ENCODE data around the gene TANK.
A peak's percentile ranks its signal among the peaks of the same experiment; 100 is the strongest.

TANK gene

DNA sequence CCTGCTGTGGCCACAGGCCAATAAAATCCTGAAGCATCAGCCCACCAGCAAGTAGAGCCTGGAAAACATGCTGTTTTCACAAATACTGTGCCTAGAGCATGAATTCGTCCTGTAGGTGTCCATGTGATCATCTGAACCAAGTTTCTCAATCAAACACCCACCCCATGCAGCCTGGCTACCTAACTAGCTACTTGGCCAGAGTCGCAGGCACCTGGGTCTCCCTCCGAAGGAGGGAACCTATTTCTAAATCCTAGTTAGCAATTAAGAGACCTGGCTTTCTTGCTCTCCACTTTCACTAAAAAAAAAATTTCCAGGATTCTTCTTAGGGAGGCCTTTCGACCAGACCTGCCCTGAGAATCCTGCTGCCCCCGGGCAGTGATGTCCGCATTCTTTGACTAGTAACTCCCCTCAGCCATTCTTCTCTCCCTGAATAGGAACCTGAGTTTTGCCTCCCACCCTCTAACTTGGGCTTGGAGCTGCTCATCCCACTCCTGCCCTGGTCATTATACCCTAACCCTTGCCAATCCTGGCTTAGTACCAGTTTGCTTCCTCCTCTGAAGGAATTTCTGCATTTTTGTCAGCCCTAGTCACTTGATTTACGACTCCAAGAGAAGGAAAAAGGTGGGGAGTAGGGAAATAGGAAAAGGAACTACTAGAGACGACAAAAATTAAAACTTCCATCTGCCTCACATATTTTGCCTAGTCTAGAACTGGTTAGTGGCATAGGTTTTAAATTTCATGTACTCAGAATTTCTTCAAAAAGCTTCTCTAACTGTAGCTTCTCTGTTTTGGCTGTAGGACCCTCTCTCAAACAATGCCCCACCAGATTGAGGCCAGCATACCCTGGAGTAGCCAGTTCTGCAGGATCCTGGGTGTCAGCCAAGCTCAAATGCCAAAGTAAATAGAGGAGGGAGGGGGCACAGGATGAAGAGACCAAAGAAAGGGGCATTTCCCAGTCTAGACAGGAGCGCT lies 25.4 kb upstream of the TANK start:
- peak; percentile 21 for DNase-seq

DNA sequence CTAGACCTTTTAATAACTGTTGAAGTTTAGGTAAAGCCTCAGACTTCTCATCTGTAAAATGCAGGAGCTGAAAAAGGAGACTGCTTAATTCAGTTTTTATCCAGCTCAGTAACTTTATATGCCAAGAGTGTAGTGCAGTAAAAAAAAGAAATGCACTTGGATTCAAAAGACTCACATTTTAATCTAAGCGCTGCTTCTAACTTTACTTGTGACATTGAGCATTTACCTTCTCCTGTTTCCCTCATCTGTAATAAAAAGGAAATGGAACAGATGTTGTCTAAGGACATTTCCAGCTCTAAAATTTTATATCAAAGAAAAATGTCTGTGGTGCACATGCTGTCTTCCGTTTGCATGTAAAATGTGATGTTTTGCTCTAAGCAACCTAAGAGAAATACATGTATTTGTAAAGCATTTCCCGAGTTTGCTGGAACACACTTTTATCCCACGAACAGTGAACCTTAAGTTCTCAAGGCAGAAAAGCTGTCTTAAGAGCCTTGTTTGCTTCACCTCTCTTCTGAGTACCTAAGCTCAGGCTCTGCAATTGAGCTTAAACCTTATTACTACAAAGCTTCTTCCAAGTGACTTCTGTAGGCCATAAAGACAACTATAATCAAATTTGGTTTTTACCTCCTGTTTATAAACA lies 24.2 kb upstream of the TANK start:
- no peak for DNase-seq

DNA sequence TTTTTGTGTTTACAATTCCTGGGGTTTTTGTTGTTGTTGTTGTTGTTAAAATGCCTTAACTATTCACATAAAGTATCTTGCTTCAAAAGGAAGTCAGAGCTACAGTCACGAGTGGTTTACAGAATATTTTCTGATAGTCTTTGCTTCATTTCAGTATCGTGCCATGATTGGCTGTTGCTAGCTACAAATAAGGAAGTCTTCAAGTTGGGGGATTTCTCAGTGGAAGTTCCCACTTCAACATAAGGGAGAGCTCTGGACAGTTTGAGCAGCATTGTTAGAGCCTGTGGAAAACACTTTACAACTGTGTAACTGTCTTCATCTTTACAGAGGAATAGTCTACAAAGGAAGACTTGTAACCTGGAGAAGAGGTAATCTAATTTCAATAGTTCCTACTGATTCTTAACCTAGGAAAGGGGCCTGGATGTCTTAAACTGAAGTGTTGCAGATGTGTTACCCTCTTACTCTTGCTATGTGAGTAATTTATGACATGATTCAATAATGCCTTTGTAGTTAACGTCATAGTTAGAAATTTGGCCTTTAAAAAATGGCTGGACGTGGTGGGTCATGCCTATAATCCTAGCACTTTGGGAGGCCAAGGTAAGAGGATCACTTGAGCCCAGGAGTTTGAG lies 23.4 kb upstream of the TANK start:
- no peak for DNase-seq

DNA sequence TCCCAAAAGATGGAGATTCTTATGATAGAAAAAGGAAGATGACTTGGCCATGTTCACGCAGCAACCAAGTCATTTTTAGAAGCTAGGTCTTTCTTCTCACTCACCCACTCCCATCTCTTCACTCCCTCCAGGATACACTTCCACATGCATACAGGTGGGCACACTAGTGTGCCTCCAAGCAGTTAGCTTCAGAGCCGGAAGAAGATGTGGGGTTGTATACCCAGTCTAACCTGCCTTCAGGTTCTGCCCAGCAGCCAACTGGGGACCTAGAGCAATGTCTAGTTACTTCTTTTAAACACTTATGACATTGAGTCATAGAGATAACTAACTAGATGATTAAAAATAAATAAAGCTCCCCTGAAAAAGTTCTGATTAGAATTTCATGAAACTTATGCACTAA lies 21.8 kb upstream of the TANK start:
- no peak for DNase-seq

DNA sequence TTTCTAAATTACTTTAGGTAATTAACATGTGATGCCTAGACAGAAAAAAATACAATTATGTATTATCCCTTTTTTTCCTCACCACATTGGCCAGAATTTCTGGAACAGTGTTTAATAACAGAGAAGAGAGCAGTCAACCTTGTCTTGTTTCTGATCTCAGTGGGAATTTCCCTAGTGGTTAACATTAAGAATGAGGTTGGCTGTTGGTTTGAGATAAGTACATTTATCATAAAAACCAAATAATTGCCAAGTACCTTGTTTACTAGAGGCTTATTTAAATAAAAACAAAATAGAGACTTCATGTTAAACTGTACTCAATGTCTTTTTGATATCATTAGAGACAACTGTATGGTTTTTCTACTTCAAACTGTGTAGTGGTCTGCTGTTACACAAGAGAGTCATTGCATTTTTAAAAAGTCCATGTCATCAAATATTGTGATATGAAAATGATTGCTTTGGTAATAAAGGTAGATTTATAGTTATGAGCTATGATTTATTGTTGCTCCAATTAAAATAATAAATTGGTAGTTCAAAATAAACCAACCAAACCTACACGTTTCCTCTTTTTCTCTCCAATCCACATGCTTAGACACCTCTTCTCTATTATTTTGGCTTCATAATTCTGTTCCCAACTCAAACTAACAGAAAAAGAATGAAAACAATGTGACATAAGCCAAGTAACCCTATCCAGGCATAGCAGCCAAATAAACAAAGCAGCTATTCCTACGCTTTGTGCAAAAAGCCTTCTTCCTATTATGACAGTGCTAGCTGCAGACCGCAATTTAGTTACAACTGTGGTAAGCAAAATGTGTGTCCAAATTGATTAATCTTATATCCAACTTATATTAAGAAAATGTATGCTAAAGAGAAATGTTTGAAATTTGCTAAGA lies 20.9 kb upstream of the TANK start:
- DNase-seq = no peak

DNA sequence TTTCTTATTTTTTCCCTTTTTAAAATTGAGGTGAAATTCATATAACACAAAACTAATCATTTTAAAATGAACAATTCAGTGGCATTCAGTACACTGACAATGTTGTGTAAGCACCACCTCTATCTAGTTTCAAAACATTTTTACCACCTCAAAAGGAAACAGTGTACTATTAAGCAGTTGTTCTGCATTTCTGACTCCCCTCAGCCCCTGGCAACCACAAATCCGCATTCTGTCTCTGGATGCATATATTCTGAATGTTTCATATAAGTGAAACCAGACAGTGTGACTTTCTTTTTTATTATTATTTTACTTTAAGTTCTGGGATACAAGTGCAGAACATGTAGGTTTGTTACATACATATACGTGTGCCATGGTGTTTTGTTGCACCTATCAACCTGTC lies 19.2 kb upstream of the TANK start:
- DNase-seq = no peak

DNA sequence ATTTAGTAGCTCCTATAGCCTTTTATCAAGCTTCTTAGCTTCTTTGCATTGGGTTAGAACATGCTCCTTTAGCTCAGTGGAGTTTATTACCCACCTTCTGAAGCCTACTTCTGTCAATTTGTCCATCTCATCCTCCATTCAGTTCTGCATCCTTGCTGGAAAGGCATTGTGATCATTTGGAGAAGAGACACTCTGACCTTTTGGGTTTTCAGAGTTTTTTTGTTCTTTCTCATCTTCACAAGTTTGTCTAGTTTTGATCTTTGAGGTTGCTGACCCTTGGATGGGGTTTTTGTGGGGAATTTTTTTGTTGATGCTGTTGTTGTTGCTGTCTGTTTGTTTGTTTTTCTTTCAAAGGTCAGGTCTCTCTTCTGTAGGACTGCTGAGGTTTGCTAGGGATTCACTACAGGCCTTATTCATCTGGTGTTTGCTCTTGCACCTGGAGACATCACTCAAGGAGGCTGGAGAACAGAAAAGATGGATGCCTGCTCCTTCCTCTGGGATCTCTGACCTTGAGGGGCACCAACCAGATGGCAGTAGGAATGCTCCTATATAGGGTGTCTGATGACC lies 13.9 kb upstream of the TANK start:
- no peak for DNase-seq

DNA sequence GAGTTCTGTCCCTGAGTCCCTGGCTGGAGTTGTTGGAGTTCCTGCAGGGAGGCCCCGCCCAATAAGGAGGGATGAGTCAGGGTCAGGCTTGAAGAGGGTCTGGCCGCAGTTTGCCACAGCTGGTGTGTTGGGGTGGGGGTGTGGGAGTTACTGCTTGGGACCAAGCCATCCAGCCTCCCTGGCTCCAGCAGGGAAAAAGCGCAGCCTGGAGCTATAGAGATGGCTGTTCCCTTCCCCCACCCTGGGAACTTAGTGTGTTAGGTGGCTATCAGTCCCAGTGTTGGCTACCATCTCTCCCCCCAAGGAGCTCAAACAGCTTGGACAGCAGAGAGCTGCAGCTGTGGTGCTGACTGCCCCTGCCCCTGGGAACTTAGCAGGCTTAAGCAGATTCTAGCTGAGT lies 13.2 kb upstream of the TANK start:
- DNase-seq = no peak

DNA sequence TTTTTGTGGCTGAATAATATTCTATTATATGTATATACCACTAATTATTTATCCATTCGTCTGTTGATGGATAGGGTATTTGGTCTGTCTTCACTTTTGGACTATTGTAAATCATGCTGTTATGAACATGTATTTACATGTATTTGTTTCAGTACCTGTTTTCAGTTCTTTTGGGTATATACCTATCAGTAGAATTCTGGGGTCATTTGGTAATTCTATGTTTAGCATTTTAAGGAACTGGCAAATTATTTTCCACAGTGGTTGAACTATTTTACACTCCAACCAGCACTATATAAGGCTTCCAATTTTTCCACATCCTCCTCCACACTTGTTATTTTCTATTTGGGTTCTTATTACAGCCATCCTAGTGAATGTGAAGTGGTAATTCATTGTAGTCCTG lies 12.4 kb upstream of the TANK start:
- DNase-seq = no peak

DNA sequence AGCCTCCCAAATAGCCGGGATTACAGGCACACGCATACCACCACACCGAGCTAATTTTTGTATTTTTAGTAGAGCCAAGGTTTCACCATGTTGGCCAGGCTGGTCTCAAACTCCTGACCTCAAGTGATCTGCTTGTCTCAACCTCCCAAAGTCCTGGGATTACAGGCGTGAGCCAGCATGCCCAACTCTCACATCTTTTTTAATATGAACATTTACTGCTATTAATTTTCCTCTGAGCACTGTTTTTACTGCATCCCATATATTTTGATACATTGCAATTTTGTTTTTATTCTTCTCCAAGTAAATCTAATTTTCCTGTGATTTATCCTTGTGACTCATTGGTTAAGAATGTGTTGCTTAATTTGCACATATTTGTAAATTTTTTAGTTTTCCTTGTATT lies 9.5 kb upstream of the TANK start:
- no peak for DNase-seq

DNA sequence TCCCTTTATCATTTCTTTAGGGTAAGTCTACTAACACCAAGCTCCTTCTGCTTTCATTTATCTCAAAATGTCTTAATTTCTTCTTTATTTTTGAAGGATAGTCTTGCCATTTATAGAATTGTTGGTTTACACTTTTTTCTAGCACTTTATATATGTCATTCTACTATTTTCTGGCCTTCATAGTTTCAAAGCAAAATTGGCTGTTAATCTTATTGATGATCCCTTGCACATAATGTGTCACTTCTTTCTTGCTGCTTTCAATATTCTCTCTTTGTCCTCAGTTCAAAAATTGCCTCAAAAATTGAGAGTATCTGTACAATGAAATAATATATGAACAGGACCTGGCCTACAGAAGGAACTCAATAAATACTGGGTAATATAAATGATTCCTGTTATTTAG lies 7.9 kb upstream of the TANK start:
- no peak for DNase-seq

DNA sequence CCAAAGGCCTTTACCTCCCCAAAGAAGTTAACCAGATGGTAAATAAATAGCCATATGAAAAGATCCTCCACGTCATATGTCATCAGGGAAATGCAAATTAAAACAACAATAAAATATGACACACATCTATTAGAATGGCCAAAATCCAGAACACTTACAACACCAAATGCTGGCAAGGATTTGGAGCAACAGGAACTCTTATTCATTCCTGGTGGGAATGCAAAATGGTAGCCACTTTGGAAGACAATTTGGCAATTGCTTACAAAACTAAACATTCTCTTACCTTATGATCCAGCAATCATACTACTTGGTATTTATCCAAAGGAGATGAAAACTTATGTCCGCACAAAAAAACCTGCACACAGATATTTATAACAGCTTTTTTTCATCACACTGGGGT lies 1.3 kb upstream of the TANK start:
- no peak for DNase-seq

DNA sequence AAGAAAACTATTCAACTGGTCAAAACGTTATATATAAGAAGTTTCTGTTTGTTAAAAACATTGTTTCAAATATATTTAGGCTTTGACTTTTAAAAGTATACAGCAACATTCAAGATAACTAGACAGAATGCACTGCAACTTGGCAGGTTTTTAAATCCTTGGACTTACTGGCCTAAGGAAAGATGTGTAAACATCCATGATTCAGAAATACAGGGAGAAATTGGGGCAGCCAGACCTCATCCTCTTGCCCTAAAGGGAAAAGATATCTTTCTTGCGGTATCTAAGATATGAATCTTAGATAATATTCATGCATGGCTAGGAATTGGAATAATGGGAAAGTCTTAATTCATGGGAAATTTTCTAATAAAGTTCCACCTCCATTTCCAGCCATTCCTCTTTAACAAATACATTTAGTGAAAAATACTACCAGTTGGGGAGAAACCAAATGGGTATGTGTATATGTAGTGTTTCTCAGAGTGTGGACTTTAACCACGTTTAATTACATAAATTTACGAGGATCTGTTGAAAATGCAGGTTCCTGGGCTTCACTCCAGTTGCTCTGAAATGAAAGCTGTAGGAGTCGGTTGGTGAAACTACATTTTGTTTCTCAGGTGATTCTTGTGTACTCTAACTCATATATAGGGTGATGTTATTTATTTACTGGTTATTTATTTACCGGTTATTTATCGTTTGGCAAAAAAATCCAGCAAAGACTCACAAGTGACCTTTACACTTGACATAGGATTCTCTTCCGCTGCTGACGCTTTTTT lies 587 bp upstream of the TANK start:
- DNase-seq = no peak

DNA sequence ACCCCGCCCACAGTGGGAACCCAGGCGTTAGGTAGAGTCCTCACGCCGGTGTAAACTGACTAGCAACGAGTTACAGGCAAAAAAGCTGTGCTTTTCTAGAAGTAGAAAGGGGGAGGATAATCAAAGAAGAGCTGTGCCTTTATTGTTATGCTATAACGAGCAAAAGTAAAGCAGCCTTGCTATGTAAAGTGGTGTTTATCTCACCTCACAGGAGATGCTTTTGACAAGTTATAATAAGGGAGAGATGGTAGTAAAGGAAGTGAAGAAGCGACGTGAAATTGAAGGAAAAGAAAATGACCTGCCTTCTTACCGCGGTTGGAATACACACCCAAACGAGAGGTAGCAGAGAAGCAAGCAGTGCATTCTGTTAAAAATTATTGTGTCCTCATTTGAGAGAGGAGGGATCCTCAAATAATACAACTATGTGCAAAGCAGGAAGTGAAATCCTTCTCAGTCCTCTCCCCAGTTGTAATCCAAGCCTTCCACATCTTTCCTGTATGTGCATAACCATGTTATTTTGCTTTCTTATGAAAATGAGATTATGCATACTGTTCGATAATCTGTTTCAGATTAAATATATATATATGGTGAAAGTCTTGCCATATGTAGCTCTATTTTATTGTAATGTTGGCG lies 962 bp downstream of the TANK start:
- peak; percentile 46 for DNase-seq

DNA sequence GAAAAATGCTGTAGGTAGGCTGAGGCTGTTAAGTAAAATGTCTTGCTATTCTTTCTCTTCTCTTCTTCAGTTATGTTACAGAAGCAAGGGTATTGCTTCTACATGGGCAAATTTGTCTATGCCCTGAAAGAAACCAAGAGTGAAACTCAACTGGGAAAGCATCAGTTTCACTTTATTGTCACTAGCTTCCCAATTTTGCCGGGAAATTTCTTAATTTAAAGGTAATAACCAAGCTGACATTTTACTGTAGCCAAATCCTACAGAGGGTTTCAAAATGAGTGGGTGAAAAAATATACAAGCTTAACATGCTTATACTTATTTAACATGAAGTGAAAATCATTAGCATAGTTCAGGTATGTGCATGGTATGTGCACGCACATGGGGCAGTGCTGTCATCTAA lies 3.2 kb downstream of the TANK start:
- DNase-seq = no peak

DNA sequence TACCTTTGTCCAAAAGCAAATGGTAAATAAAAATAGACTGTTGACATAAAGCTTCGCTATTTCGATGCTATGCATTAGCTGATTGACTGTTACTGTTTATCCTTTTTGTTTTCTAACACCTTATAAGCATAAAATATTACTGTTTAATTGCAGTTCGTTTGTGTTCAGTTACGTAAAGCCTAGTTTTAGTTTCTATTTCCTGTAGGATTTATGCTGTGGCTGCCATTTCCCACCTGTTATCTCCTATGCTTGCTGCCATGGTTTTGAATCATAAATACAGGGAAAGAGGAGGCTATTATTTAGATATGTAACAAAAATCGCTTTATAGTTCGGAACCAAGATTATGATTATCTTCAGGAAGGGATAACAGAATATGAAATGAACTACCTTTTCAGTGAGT lies 3.9 kb downstream of the TANK start:
- DNase-seq = no peak

DNA sequence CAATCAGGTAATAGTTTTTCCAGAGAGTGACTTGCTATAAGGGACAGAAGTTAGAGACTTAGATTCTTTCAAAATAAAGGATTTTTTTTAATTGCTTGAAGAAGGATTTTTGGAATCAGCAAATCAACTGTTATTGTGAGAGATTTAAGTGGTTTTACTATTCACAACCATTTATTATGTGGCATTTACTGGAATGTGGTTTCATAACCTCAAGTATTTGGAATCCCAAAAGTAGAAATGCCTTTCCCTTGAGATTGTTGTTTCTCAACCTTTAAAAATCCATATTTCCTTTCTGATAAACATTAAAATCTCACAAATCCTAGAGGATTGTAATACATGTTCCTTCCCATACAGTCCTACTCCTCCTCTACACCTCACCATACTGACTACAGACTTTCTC lies 5.0 kb downstream of the TANK start:
- DNase-seq = no peak

DNA sequence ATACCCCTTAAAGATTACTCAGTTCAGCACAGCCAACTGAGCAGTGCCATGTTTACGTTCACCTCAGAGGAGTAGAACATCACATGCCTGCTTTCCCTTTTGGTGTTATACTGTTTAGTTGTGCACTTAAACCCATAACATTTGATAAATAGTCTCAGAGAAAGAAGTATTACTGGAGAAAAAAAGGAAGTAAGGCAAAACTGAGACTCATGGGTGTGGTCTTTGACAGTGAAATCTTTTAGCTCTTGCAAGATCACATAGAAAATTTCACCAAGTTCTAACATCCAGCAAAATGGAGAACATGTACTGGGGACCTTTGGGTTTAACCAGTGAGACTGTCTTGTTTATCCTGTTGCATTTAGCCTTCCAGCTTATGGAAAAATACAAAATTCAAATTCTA lies 5.6 kb downstream of the TANK start:
- no peak for DNase-seq

DNA sequence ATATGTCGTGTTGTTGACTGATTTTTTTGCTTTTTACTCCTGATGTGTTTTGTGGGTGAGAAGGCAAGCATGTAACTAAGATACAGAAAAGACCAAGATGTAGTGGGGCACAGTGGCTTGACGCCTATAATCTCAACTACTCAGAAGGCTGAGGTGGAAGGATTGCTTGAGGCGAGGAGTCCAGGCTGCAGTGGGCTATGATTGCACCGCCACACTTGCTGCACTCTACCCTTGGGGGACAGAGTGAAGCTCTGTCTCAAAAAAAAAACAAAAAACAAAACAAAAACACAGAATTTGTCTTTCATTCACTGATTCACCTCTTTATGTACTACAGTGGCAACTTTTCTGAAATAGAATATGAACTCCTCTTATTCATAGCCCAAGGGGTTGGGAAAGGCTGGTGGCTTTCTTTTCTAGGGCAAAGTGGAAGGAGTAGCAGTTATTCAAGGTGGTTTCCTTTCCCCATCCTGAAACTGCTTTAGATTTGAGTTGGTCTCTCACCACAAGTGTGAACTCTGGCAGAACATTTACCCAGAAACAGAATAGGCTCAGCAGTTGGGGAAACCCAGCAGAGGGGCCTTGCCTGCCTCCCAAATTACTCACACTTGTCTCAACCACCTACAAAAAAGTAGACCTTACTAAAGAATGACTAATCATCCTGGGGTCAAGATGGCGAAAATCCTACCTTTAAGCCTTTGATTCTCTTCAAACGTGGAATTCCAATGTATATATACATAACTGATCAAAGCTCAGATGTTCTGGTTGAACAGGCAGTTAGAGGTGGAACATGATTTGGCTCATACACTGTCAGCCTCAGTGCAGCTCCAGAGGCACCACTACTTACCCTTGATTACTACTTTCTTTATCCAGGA lies 6.5 kb downstream of the TANK start:
- DNase-seq = no peak

DNA sequence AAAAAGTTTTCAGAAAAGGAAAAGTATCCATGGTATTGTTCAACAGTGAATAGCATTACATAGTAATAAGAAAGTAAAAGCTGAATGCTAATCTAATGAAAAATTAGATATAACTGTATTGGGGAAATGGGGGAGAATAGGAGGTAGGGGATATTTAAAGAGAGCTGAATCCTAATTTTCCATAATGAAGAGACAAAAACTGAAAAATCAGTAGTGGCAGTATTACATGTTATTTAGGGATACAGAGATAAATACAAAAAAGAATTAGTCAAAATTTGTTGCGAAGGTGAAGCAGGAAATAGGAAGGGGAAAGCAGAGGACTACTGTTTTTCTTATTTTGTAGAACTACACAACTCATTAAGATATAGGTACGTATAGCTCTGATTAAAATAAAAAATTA lies 9.1 kb downstream of the TANK start:
- no peak for DNase-seq
